ENCODE measurements around the gene XRCC3. TPM values are rescaled to one million over a fixed set of nuclear protein-coding genes. Genes with fewer than 3 reads are reported as not detected.

The XRCC3 gene
- total RNA-seq, 3 donors from 2014 or later: 5.9 to 10.2 (median 5.9) TPM

DNA sequence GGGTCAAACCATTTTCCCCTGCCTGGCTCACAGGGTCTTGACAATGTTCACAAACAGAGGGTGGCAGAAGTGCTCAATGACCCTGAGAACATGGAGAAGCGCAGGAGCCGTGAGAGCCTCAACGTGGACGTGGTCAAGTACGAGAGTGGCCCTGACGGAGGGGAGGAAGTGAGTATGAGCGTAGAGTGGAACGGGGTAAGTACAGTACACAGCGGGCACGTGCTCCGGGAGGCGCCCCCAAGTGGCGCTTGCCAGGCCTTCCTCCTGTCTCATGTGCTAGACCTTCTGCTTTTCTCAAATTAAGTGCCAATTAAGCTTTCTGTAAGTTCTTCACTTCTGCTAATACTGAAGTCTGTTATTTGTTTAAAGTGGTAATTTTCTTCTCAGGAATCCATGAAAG is 35.9 kb downstream of the XRCC3 start:
- TF ChIP-seq POLR2A (IDR thresholded peaks at IDR 0.05) (no peak), POLR2AphosphoS5 (IDR thresholded peaks at IDR 0.05) (no peak), CTCF (IDR thresholded peaks at IDR 0.05) (peak in 1 of 3 donors; percentile 11)
- no peak for DNase-seq (ENCODE audit: low spot score in 2 of 2)
- no peak overlapping the region for H3K27ac ChIP-seq

GRCh38 chr14:103676881-103677675 is 38.2 kb downstream of the XRCC3 start:
- DNase-seq (ENCODE audit: low spot score in 2 of 2): no peak
- Histone ChIP-seq H3K4me3 (no peak overlapping the region), H3K27me3 (no peaks in the 10 kb centered on the region), H3K4me1 (no peaks in the 10 kb centered on the region), H3K36me3 (peaks cover 23% of the 10 kb centered on the region), H3K9me3 (no peaks in the 10 kb centered on the region), H3K27ac (no peak overlapping the region)
- TF ChIP-seq CTCF (IDR thresholded peaks at IDR 0.05): no peak
- TF ChIP-seq POLR2A (IDR thresholded peaks at IDR 0.05): no peak
- TF ChIP-seq POLR2AphosphoS5 (IDR thresholded peaks at IDR 0.05): no peak
- intact Hi-C loops (cut with DNase I; ENCODE audit: low total_unique reads): no loop called here

More for the DNA sequence above, 35.9 kb downstream of the XRCC3 start:
- no peaks in the 10 kb centered on the region for H3K4me1 ChIP-seq
- H3K36me3 ChIP-seq: peaks cover 16% of the 10 kb centered on the region
- intact Hi-C loops (cut with DNase I; ENCODE audit: low total_unique reads): no loop called here
- H3K9me3 ChIP-seq: no peaks in the 10 kb centered on the region
- no peak overlapping the region for H3K4me3 ChIP-seq
- H3K27me3 ChIP-seq: no peaks in the 10 kb centered on the region

DNA sequence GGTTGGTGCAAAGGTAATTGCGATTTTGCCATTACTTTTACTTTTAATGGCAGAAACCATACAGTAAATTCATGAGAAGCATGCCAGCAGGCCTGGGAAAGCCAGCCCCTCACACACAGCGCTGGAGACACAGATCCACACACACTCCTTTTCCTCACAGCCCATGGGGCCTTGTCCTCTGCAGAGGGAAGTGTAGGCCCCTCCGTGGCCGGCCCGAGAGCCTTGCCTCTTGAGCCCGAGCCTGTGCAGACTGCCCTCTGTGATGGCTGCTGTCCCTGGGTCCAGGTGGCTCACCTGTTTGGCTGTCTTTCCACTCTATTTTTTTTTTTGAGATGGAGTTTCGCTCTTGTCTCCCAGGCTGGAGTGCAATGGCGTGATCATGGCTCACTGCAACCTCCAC is 39.3 kb downstream of the XRCC3 start:
- H3K27me3 ChIP-seq: no peaks in the 10 kb centered on the region
- H3K4me3 ChIP-seq: no peak overlapping the region
- no peak for DNase-seq (ENCODE audit: low spot score in 2 of 2)
- H3K9me3 ChIP-seq: no peaks in the 10 kb centered on the region
- no peak overlapping the region for H3K27ac ChIP-seq
- H3K4me1 ChIP-seq: no peaks in the 10 kb centered on the region
- intact Hi-C loops (cut with DNase I; ENCODE audit: low total_unique reads): loop anchor here (2.0 kb wide), 1 partner anchor 49 kb away; no protein-coding TSS in a partner anchor
- peaks cover 21% of the 10 kb centered on the region for H3K36me3 ChIP-seq
- TF ChIP-seq POLR2A (IDR thresholded peaks at IDR 0.05) (no peak), POLR2AphosphoS5 (IDR thresholded peaks at IDR 0.05) (no peak), CTCF (IDR thresholded peaks at IDR 0.05) (no peak)

DNA sequence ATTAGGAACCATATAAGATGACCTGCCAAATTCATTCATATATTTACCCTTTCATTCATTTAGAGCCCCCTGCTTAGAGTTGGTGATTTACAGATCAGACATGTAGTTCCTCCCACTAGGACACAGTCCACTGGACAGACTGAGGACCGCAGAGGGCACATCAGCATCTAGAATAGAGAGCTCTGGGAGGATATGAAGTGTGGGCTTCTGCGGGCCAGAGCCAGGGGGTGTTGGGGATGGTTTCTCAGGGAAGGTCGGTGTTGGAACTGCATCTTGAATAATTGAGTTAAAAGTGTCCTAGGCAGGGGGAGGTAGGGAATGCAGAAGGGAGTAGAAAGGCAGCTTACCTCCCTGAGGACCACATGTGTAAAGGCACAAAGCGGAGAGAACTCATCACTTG is 43.3 kb downstream of the XRCC3 start:
- no peaks in the 10 kb centered on the region for H3K27me3 ChIP-seq
- H3K4me1 ChIP-seq: no peaks in the 10 kb centered on the region
- no peak for TF ChIP-seq POLR2AphosphoS5 (IDR thresholded peaks at IDR 0.05)
- TF ChIP-seq POLR2A (IDR thresholded peaks at IDR 0.05): no peak
- intact Hi-C loops (cut with DNase I; ENCODE audit: low total_unique reads): no loop called here
- DNase-seq (ENCODE audit: low spot score in 2 of 2): no peak
- H3K27ac ChIP-seq: no peak overlapping the region
- no peak overlapping the region for H3K4me3 ChIP-seq
- H3K36me3 ChIP-seq: peaks cover 16% of the 10 kb centered on the region
- H3K9me3 ChIP-seq: no peaks in the 10 kb centered on the region

GRCh38 chr14:103669370-103669769 is 45.9 kb downstream of the XRCC3 start:
- intact Hi-C loops (cut with DNase I; ENCODE audit: low total_unique reads): no loop called here
- no peaks in the 10 kb centered on the region for H3K9me3 ChIP-seq
- no peaks in the 10 kb centered on the region for H3K4me1 ChIP-seq
- H3K27ac ChIP-seq: no peak overlapping the region
- TF ChIP-seq POLR2A (IDR thresholded peaks at IDR 0.05) (no peak), POLR2AphosphoS5 (IDR thresholded peaks at IDR 0.05) (no peak), CTCF (IDR thresholded peaks at IDR 0.05) (no peak)
- H3K36me3 ChIP-seq: peaks cover 11% of the 10 kb centered on the region
- H3K27me3 ChIP-seq: no peaks in the 10 kb centered on the region
- no peak overlapping the region for H3K4me3 ChIP-seq
- DNase-seq (ENCODE audit: low spot score in 2 of 2): no peak
